ENCODE results near the gene PAQR4.

DNA sequence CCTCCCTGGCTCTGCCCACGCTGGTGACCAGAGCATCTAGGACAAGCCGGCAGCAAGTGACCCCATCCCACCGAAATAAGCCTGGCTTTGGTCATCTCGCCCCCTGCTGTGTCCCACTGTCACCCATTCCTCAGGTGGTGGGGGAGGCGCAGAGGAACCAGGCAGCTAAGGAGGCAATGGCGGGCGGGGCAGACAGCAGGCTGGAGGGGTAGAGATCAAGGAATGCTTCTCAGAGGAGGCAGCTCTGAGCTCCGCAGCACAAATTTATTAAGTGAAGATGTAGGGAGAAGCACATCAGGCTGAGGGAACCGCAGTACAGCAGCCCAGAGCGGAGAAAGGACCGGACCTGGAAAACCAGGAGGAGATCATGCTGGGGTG, 12.6 kb upstream of the PAQR4 start:
- TF ChIP-seq, protein P1, sequence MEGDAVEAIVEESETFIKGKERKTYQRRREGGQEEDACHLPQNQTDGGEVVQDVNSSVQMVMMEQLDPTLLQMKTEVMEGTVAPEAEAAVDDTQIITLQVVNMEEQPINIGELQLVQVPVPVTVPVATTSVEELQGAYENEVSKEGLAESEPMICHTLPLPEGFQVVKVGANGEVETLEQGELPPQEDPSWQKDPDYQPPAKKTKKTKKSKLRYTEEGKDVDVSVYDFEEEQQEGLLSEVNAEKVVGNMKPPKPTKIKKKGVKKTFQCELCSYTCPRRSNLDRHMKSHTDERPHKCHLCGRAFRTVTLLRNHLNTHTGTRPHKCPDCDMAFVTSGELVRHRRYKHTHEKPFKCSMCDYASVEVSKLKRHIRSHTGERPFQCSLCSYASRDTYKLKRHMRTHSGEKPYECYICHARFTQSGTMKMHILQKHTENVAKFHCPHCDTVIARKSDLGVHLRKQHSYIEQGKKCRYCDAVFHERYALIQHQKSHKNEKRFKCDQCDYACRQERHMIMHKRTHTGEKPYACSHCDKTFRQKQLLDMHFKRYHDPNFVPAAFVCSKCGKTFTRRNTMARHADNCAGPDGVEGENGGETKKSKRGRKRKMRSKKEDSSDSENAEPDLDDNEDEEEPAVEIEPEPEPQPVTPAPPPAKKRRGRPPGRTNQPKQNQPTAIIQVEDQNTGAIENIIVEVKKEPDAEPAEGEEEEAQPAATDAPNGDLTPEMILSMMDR (IDR thresholded peaks at IDR 0.05): no peak
- no peak for TF ChIP-seq ZFX (IDR thresholded peaks at IDR 0.05; ENCODE audit: borderline replicate concordance)
